K562 (cell line): Measurements from ENCODE around the gene USHBP1. TPM values are rescaled to one million over a fixed set of nuclear protein-coding genes. Genes with fewer than 3 reads are reported as not detected.
A peak's percentile ranks its signal among the peaks of the same experiment; 100 is the strongest.

Source experiments
- ARID4B ChIP-seq: sonication (generic); formaldehyde crosslinking; IDR thresholded peaks from 2 replicates; pipeline ENCODE4 v1.8.0; 2022; ENCODE audit warnings: mild to moderate bottlenecking, missing genetic modification reagents
- BRF1 ChIP-seq: IDR thresholded peaks from 3 replicates; pipeline ENCODE4 v1.6.1; 2011; ENCODE audit warnings: borderline replicate concordance, mild to moderate bottlenecking; ENCODE audit not compliant: insufficient read length; ENCODE audit errors: extremely low read depth
- CAMTA2 ChIP-seq: fragments of 250-450 bp; sonication (Bioruptor Pico); conservative IDR thresholded peaks from 2 replicates; pipeline ENCODE4 v1.5.1; 2022
- CREB5 ChIP-seq: fragments of 250-450 bp; sonication (Bioruptor Pico); IDR thresholded peaks from 2 replicates; pipeline ENCODE4 v1.5.0; 2020; ENCODE audit warnings: mild to moderate bottlenecking
- MGA ChIP-seq: fragments of 450-650 bp; IDR thresholded peaks from 2 replicates; pipeline ENCODE4 v1.6.1; 2016; ENCODE audit warnings: mild to moderate bottlenecking, moderate library complexity
- PTBP1 ChIP-seq: fragments of 200-400 bp; formaldehyde crosslinking; IDR thresholded peaks from 2 replicates; pipeline ENCODE4 v1.6.1; 2017; ENCODE audit warnings: low read depth, low read length
- SP2 ChIP-seq: IDR thresholded peaks from 2 replicates; pipeline ENCODE4 v1.6.1; 2011; ENCODE audit warnings: mild to moderate bottlenecking, low read depth, low read length, moderate library complexity; ENCODE audit not compliant: poor library complexity, severe bottlenecking; ENCODE audit errors: extremely low read depth
- ZNF282 ChIP-seq: sonication (generic); formaldehyde crosslinking; IDR thresholded peaks from 2 replicates; pipeline ENCODE4 v1.8.1; 2023; ENCODE audit warnings: missing genetic modification reagents
- polyA plus RNA-seq, 8 experiments: library from polyadenylated mRNA; depleted of rRNA in 4 of 8; stranded (reverse) in 5 of 8; unstranded in 3 of 8; fragments of >200 nt; fragmentation: Nextera tagmentation in 2 of 8; fragmentation: Illumina TruSeq in 1 of 8; extraction: Ambion mirVana in 2 of 8; extraction: Trizol in 1 of 8; gene quantifications; 2 replicates each; pipeline versions ENCODE4 v1.2.1 to v1.2.3, GENCODE V29; 2011 to 2014; ENCODE audit warnings: inconsistent platforms in 1 of 8, missing spikeins in 1 of 8
- total RNA-seq, 7 experiments: library from RNA; depleted of rRNA in 6 of 7; stranded (reverse); fragments of >200 nt in 6 of 7; fragmentation: Illumina TruSeq in 2 of 7; extraction: Trizol in 2 of 7; gene quantifications; 2 replicates each; pipeline versions ENCODE4 v1.2.1 to v1.2.3, GENCODE V29; 2011 to 2021; ENCODE audit warnings: low replicate concordance in 1 of 7

Gene USHBP1
- total and polyA plus RNA-seq, 9 of the 15 experiments (the other 6 are each of a cell fraction or from before 2014, with no cell fraction given), result 0.03 to 0.10 (median 0.05) TPM; not detected in 5

- TF ChIP-seq ARID4B (peak; percentile 36; the same call in 1 of the 2 replicates), BRF1 (no peak), CREB5 (CRISPR knock-in tag) (no peak), PTBP1 (no peak), CAMTA2 (CRISPR knock-in tag) (no peak), ZNF282 (no peak), MGA (peak; percentile 89), SP2 (no peak)
Measured at GRCh38 chr19:17220207-17220758, 44.3 kb downstream of the USHBP1 start (continued).
